Stimulated activated CD4-positive, alpha-beta T cell treated with anti-CD3 and anti-CD28 coated beads, TNF-alpha, amount 100 ng/mL, for 1 hour (primary cell): ENCODE measurements around the gene TRIM67.

Experiments
- DNase-seq, 3 donors: peaks; one replicate each; pipeline ENCODE4 v3.0.0-alpha.2; 2020; ENCODE audit warnings: low read depth in 3 of 3, low spot score in 1 of 3

Gene TRIM67

DNA sequence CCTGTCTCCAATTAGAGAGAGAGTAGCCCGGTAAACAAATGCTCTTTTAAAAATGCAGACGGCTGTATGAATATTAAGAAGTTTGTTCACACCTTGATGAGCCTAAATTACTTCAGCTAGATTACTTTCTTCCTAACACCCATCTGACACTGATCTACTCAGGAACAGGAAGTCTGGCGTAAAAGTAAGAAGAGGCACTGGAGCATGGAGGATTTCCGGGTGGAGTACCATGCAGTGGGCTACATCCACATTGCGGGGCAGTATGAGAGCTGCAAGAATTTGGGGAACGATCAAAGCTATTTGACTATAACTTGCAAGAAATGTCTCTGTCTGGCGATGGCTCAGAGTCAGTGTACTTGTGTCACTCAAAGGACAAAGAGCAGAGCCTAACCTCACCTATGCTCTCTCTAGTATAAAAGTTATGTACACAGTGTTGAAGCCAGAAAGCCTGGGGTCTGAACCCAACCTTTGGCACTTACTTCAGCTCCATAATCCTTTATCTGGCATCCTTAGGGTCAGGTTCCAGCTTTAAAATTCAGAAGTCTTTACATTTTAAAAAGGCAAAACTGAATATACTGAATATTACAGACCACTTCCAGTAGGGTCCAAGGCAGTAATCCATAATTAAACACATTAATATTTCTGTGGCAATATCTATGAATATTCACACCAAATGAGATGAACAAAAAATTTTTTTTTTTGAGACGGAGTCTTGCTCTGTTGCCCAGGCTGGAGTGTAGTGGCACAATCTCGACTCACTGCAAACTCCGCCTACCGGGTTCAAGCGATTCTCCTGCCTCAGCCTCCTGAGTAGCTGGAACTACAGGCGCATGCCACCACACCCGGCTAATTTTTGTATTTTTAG lies 71.2 kb downstream of the TRIM67 start:
- DNase-seq, result no peak

DNA sequence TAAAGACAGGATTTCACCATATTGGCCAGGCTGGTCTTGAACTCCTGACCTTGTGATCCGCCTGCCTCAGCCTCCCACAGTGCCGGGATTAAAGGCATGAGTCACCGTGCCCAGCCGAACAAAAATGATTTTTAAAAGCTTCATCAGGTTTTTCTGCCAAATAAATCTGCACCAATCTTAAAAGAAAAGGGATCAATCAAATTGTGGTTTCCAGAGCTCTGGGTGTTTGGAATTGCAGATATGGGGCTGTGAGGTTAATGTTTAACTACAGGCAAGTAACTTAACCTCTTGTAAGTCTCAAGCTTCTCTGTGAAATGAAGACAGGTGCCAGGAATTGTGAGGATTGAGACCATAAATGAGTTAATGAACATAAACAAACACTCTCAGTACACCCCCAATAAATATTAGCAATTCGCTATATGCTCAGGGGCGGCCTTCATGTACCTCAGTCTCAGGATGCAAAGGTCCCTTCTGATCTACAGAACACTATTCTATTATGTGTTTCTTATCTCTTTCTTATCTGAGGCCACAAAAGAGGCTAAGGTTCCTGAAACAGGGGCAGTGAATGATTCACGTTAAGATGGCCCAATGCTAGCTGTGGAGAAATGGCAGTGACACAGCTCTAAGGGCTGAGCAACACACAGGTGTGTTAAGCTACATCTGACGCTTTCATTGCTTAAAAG lies 72.0 kb downstream of the TRIM67 start:
- no peak for DNase-seq

DNA sequence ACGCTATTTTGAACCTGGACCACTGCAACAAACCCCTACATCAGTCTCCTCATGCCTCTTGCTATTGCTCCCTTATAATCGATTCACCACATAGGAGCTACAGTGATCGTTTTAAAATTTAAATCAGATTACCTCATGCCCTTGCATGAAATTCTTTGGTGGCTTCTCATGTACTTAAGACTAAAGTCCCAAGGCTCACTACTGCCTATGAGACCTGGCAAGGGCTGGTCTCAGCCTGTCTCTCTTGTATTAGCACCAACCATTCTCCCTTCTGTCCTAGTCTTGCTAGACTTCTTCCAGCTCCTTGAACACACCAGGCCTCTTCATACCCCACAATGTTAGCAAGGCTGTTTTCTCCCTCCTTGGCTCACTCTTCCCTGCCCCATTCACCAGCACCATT lies 72.6 kb downstream of the TRIM67 start:
- DNase-seq, result no peak

DNA sequence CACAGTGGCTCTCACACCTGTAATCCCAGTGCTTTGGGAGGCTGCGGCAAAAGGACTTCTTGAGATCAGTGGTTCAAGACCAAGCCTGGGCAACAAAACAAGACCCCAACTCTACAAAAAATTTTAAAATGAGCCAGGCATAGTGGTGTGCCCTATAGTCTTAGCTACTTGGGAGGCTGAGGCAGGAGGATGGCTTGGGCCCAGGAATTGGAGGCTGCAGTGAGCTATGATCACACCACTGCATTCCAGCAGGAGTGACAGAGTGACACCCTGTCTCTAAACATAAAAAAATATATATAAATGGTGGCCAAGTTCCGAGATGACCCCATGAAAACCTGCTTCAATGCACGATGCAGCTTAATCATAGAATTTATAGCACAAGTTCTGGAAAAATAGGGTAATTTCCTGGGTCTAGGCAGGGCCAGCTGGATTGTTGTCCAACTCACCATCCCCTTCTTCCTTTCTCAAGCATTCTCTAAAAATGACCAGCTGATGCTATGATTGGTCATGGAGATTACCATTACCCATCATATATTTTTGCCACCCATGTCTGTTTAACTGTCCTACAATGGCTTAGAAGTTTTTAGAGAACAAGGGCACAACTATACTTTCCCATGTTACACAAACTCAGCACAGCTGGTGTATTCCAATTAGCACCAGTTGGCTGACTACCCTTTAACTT lies 73.8 kb downstream of the TRIM67 start:
- no peak for DNase-seq

DNA sequence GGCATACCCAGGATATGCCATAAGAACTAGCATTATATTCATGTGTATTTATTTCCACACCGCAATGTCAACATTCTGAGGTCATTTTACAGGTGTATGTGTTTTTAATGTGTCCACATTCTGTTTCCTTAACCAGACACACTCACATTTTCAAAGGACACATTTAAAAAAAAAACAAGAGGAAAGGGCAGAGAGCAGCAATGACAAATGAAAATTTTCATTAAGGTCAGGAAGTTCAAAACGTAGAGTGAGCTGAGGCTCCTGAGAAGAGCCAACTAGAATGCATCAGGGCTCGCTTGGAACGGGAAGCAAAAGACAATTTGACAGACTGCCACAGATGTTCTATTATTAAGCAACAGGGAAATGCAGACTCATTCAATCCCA lies 74.3 kb downstream of the TRIM67 start:
- no peak for DNase-seq

DNA sequence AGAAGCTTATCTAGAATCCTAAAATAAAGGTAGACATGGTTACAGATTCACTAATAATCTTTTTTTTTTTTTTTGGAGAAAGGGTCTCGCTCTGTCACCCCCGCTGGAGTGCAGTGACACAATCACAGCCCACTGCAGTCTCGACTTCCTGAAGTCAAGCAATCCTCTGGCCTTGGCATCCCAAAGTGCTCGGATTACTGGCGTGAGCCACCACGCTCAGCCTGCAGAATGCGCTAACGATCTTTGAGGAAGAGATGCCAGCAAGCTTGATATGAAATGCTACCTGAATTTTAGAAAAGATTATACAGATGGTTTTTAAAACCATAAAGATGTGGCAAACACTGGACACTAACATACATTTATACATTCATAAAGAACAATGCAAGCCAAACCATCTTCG lies 75.1 kb downstream of the TRIM67 start:
- no peak for DNase-seq

DNA sequence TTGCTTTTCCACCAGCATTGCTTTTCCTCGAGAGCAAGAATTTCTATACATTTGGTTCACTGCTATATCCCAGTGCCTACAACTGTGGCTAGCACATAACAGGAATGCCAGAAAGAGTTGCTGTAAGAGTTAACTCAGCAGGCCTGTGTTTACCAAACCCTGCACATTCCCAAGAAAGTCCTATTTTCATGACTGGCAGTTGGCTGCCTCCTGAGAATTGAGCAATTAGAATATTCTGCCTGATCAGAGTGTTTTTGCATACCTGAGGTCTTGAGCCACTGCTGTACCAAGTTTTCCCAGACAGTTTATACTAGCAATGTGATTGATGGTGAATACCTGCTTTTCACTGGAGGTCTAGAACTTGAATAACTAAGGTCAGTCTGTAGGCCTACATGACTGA lies 76.4 kb downstream of the TRIM67 start:
- DNase-seq, result no peak

DNA sequence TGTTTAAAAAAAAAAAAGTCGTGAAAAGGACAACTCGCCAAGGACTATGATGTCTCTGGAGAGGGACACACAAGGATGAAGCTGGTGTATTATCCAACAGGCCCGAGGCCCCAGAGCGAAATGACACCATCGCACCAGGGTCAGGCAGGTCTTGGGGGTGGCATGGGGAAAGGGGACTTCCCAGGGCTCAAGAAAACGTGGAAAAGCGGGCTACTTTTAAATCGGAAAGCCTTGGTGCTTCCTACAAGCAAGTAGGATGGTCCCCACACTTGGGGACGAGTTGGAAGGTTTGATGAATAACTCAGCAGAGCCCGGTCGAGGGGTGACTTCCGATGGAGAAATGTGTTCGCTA lies 78.6 kb downstream of the TRIM67 start:
- peak in 1 of 3 donors; percentile 4 for DNase-seq

DNA sequence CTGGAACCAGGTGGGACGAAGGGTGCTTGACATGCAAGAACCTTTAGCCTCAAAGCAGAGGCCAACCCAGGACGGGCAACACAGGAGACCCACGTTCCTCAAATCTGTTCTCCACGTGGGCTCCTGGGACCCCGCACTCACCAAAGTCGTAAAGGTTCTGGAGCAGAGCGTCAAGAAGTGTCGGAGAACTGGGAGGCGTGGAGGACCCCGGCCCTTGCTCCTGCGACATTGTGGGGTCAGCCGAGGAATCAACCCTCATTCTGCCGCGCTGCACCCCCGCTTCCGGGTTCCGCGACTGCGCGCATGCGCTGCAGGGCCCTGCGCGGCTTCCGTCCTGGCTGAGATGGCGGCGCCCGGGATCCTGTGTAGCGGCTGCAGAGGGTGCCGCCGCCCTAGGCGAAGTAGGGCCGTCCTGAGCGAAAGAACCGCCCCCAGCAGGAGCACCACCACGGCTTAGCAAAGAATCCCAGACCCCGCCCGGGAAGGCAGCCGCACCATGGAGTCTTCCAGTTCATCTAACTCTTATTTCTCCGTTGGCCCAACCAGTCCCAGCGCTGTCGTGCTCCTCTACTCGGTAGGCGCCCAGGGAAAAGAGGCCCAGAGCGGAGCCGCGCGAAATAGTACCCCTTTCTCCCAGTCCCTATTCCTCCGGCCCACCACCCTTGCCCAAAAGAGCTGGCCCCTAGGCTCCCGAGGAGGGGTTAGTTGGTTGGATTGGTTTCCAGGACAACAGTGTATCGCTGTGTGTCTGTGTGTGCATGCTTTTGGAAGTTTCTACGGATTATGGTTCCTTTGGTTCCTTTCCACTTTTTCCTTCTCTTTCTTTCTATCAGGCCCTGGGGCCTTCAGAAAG lies 79.3 kb downstream of the TRIM67 start, which contains the start of gene GNPAT:
TSS of gene GNPAT (plus strand) at position 330 of the 853 bp plus-strand sequence. CDS start at position 497, 167 bp downstream.
- peak; percentile 75 to 91 (median 88) for DNase-seq

DNA sequence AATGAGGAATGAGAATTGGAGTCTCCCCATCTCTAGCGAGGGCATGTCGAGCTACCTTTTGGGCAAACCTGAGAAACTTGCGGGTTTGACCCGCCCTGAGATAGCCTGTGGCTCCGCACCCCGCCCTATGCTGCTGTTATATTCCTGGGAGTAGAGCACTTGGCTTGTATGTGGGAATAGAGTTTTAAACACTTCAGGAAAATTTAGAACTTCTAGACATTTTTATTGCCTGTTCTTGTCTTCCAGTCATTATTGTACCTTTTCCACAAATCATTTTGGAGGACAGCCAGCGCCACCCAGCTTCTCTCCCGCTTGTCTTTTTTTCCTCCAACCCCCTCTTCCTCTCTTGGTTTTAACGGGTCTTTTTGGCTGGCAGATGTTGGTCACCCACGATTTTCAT lies 79.9 kb downstream of the TRIM67 start:
- no peak for DNase-seq

DNA sequence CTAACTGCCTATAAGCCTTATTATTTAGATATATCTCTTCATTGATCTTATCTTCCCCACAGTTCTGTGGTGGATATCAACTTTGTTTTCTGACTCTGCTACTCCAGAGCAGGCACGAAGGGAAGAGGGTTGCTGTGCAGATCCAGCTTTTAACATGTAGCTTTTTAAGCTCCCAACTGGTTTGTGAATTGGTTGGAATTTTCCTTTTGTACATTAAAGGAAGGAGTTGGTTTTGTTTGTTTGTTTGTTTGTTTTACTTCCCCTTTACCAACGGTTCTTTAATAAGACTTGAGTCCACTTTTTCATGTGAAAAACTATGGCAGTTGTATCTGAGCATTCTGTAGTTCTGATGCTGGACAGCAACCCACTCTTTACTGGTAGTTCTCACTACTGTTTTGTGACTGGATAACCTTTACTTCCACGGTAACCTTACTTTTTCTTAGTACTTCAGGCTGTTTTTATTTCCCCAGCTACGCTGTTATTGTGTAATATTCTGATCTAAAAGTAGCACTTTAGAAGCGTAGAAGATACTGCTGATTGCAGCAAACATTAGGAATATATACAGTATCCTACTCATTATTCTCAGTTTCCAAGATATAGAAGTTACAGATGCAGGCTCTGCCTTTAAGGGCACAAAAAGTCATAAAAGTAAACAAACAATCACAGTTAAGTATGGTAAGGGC lies 80.8 kb downstream of the TRIM67 start:
- DNase-seq, result no peak

DNA sequence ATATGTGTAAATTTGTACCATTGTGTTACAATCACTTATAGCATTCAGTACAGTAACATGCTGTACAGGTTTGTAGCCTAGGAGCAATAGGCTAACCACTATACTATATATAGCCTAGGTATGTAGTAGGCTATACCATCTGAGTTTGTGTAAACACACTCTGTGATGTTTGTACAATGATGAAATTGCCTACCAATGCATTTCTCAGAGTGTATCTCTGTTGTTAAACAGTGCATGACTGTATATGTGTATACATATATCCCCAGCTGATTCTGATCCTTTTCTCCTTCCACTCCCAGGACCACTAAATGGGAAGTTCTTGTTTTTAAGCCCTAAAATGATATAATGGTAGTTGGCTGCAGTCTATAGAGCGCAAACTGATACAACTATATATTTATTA lies 86.9 kb downstream of the TRIM67 start:
- no peak for DNase-seq

DNA sequence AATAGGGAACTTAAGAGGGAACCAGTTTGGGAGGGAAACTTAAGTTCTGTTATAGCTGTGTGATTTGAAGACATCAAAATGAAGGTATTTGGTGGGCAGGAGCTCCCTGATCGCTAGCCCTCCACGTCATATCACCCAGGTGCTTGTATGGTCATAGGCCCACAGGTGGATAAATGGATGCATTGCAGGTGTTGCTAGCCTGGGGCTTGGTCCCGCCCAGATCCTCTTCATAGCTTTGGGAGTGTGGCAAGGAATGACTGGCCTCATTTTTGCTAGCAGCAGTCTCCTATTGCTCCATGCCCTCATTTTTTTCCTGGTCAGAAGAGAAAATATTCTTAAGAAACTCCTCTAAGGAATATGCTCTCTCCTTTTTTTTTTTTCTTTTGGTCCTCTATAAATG lies 90.5 kb downstream of the TRIM67 start:
- DNase-seq, result no peak

DNA sequence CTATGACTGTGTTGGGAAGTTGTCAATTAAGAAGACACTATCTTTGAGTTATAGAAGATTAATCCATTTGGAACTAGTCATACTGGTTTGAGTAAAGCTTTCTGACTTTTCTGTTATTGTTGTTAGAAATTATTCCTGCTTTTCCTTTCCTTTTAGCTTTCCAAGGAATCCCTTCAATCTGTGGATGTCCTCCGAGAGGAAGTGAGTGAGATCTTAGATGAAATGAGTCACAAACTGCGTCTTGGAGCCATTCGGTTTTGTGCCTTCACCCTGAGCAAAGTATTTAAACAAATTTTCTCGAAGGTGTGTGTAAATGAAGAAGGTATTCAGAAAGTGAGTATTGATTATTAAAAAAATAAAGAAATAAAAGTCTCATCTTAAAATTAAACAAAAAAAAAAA lies 98.5 kb downstream of the TRIM67 start:
- no peak for DNase-seq

DNA sequence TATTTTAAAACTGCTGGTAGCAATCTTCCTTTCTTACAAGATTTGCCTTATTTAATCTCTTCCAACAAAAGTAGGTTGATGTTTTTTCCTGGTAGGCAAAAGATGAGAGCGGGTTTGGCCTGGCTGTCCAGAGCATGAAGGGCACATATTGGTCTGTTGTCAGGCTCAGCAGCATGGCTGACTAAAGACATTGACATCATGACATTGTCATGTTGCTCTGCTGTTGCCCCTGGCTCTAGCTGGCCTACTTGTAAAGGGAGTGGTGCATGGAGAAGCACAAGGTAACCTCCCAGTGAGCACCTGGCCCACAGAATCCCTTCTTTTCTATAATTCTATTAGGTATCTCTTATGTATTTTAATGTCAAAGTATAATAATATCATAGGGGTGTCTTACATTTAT lies 102.8 kb downstream of the TRIM67 start:
- no peak for DNase-seq

DNA sequence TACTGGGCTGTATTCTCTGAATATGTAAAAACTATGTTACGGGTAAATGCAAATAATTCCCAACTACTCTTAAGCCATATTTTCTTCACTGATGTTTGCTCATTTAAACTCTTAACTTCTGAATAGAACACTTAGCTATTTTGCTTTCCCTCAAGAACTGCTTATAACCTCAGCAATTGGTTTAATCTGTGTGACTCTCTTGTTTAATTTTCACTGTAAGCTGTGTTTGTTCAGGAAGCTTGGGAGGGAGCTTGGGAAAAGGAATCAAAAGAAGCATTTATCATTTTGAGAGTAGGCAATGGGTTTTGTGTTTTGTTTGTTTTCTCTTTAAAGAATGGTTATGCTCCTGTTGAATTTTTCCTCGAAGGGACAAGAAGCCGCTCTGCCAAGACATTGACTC lies 103.5 kb downstream of the TRIM67 start:
- no peak for DNase-seq

DNA sequence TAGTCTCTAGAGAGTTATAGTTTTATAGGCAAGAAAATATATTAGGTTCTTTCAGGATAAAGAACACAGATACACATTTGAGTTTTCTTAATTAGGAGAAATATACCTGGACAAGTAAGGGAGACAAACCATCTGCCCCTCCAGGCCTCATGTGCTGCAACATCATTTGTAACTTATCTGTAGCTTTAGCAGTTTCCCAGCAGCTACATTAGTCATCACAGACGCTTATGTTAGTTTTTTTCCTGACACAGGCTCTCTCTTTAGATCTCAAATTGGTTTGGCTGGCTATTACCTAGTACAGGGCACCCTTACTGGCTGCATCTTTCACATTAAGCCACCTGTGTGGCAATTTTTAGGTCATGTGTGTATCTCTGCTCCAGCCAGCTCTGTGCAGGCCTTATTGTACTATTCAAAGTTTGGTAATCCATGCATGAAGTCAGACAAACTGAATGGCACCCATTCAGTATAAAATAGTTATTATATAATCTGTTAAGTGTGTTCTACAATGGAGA lies 105.0 kb downstream of the TRIM67 start:
- DNase-seq, result no peak
